Tibial nerve (tissue), 4 donors: ENCODE measurements around the gene INTS13. TPM values are rescaled to one million over a fixed set of nuclear protein-coding genes. Genes with fewer than 3 reads are reported as not detected.

Source experiments
- DNase-seq, 2 donors: peaks; one replicate each; pipeline ENCODE4 v3.0.0-alpha.2; 2019; ENCODE audit warnings: low spot score in 2 of 2
- H3K27ac ChIP-seq, 4 donors: fragments of 200-600 bp; sonication (generic) in 3 of 4; one replicate each; pipeline ENCODE4 v1.5.1; 2017 to 2019; ENCODE audit warnings: mild to moderate bottlenecking in 1 of 4
- H3K27me3 ChIP-seq, 2 donors: fragments of 200-600 bp; sonication (generic) in 1 of 2; one replicate each; pipeline versions ENCODE4 v1.5.1 to v1.6.0; 2017 to 2019
- H3K36me3 ChIP-seq, 3 donors: fragments of 200-600 bp; sonication (generic); one replicate each; pipeline ENCODE4 v1.5.1; 2018 to 2019
- H3K4me1 ChIP-seq, 4 donors: fragments of 200-600 bp; sonication (generic) in 3 of 4; one replicate each; pipeline ENCODE4 v1.5.1; 2017 to 2019
- H3K4me3 ChIP-seq, 4 donors: fragments of 200-600 bp; sonication (generic) in 3 of 4; one replicate each; pipeline ENCODE4 v1.5.1; 2017 to 2019; ENCODE audit warnings: mild to moderate bottlenecking in 1 of 4, moderate library complexity in 1 of 4
- H3K9me3 ChIP-seq, 4 donors: fragments of 200-600 bp; sonication (generic) in 3 of 4; one replicate each; pipeline ENCODE4 v1.5.1; 2017 to 2019
- CTCF ChIP-seq, 5 experiments: fragments of 200-600 bp in 3 of 5; fragments of 450-650 bp in 2 of 5; sonication (generic) in 3 of 5; IDR thresholded peaks; one replicate each; pipeline ENCODE4 v1.5.1; 2016 to 2019; ENCODE audit warnings: antibody characterized with exemption in 5 of 5, mild to moderate bottlenecking in 3 of 5, moderate library complexity in 2 of 5
- EP300 ChIP-seq, 2 donors: sonication (generic); formaldehyde crosslinking; IDR thresholded peaks; one replicate each; pipeline ENCODE4 v1.6.1; 2017; ENCODE audit warnings: antibody characterized with exemption in 2 of 2, mild to moderate bottlenecking in 1 of 2
- POLR2A ChIP-seq, 2 donors: fragments of 450-650 bp; IDR thresholded peaks; one replicate each; pipeline ENCODE4 v1.6.1; 2017; ENCODE audit warnings: antibody characterized with exemption in 2 of 2, mild to moderate bottlenecking in 2 of 2, moderate library complexity in 2 of 2
- WGBS, 2 donors: methylation state at CpG; one replicate each; pipeline ENCODE4 v1.1.5; 2018; 5-methylcytosine and 5-hydroxymethylcytosine counted together
- total RNA-seq, 4 donors: library from RNA; depleted of rRNA; stranded (reverse); fragments of >200 nt; gene quantifications; one replicate each; pipeline ENCODE4 v1.1.0, GENCODE V29; 2016

Gene INTS13
- 10 to 100 TPM; 12.4 to 31.5 (median 19.5) TPM for total RNA-seq

GRCh38 chr12:26937863-26938700 is at the start of gene INTS13, which contains the start of gene FGFR1OP2:
Gene INTS13 (minus strand): TSS chr12:26937981. CDS start chr12:26936803, 1,178 bp downstream.
Gene FGFR1OP2 (plus strand): TSS chr12:26938470. CDS start chr12:26954159, 15,689 bp downstream.
- 0 to 1% methylated on average over 32 to 69 of the region's 69 CpGs for WGBS, 2 donors
- peak within 1 kb of the TSS; percentile 71 to 96 (median 84) for H3K4me3 ChIP-seq
- no peaks in the 10 kb centered on the region for H3K27me3 ChIP-seq
- no peaks in the 10 kb centered on the region for H3K36me3 ChIP-seq
- peak within 1 kb of the TSS; percentile 89 to 98 (median 97) for H3K27ac ChIP-seq
- peak; percentile 99 for DNase-seq
- H3K4me1 ChIP-seq, result peaks cover 0 to 64% (median 35%) of the 10 kb centered on the region in 4 donors
- TF ChIP-seq EP300 (IDR thresholded peaks at IDR 0.05), result peak; percentile 71 to 99
- peak; percentile 97 to 98 for TF ChIP-seq POLR2A (IDR thresholded peaks at IDR 0.05)
- peak in 1 of 5 experiments; percentile 42 for TF ChIP-seq CTCF (IDR thresholded peaks at IDR 0.05)
- H3K9me3 ChIP-seq, result no peaks in the 10 kb centered on the region

GRCh38 chr12:26982866-26983265 is 45.1 kb upstream of the INTS13 start:
- Histone ChIP-seq H3K4me1 (peaks cover 0 to 18% (median 0%) of the 10 kb centered on the region in 4 donors), H3K9me3 (no peaks in the 10 kb centered on the region), H3K4me3 (no peak overlapping the region), H3K27ac (no peak overlapping the region), H3K36me3 (peaks cover 0 to 56% (median 7%) of the 10 kb centered on the region in 3 donors), H3K27me3 (no peaks in the 10 kb centered on the region)
- no peak for TF ChIP-seq POLR2A (IDR thresholded peaks at IDR 0.05)
- no peak for TF ChIP-seq CTCF (IDR thresholded peaks at IDR 0.05)
- TF ChIP-seq EP300 (IDR thresholded peaks at IDR 0.05), result no peak
- 95 to 98% methylated on average over 2 of the region's 2 CpGs for WGBS, 2 donors
- DNase-seq, result no peak

DNA sequence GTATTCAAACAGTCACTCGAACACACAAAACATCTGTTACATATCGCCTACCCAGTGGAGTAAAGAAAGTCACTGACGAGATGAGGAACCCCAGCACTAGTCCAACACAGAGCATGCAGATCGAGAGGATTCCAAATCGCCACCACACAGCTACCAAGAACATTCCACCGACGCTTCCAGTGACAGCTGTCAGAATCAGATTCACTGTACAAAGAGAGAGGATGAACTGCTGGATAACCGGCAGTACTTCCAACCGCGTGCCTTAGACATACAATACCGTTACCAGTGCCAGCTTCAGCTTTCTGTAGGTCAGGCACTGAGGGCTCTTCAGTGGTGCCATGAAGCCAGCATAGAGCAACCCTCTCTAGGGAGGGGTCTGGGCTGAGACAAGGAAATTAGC is 42.0 kb upstream of the INTS13 start:
- WGBS, 2 donors, result 90 to 95% methylated on average over 11 of the region's 11 CpGs
- TF ChIP-seq POLR2A (IDR thresholded peaks at IDR 0.05) (no peak), CTCF (IDR thresholded peaks at IDR 0.05) (no peak), EP300 (IDR thresholded peaks at IDR 0.05) (no peak)

DNA sequence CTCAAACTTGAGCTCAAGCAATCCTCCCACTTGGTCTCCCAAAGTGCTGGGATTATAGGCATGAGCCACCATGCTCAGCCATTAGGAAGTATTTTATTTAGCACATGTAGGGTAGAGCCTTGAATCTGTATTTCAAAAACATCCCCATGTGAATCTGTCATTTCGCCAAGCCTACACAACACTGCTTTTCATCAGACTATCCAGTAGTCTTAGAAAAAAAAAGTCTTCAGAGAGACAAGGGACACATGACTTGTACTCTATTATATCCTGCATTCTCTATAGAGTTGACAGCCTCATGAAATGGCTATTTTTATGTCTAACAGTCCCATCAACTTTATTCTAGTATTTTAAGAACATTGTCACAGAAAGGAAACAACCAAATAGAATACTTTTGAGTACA is 41.0 kb upstream of the INTS13 start:
- H3K4me1 ChIP-seq, result peaks cover 0 to 7% (median 0%) of the 10 kb centered on the region in 4 donors
- no peaks in the 10 kb centered on the region for H3K9me3 ChIP-seq
- no peaks in the 10 kb centered on the region for H3K27me3 ChIP-seq
- H3K27ac ChIP-seq, result no peak overlapping the region
- H3K4me3 ChIP-seq, result no peak overlapping the region
- WGBS, 2 donors, result 50 to 54% methylated on average over 1 of the region's 1 CpG
- H3K36me3 ChIP-seq, result peaks cover 0 to 93% (median 9%) of the 10 kb centered on the region in 3 donors
- TF ChIP-seq POLR2A (IDR thresholded peaks at IDR 0.05) (no peak), CTCF (IDR thresholded peaks at IDR 0.05) (no peak), EP300 (IDR thresholded peaks at IDR 0.05) (no peak)
- no peak for DNase-seq

More for the DNA sequence above, 42.0 kb upstream of the INTS13 start:
- peaks cover 0 to 7% (median 0%) of the 10 kb centered on the region in 4 donors for H3K4me1 ChIP-seq
- H3K27me3 ChIP-seq, result no peaks in the 10 kb centered on the region
- no peak for DNase-seq
- no peak overlapping the region for H3K4me3 ChIP-seq
- peaks cover 0 to 84% (median 7%) of the 10 kb centered on the region in 3 donors for H3K36me3 ChIP-seq
- H3K27ac ChIP-seq, result no peak overlapping the region
- no peaks in the 10 kb centered on the region for H3K9me3 ChIP-seq

- TF ChIP-seq CTCF (IDR thresholded peaks at IDR 0.05) (no peak), EP300 (IDR thresholded peaks at IDR 0.05) (peak in 1 of 2 donors; percentile 24)
- peaks cover 0 to 7% (median 0%) of the 10 kb centered on the region in 4 donors for H3K4me1 ChIP-seq
- no peak overlapping the region for H3K27ac ChIP-seq
- WGBS, 2 donors, result 91% methylated on average over 2 of the region's 2 CpGs
- no peaks in the 10 kb centered on the region for H3K9me3 ChIP-seq
- no peak overlapping the region for H3K4me3 ChIP-seq
- no peaks in the 10 kb centered on the region for H3K27me3 ChIP-seq
- no peak for DNase-seq
- peaks cover 0 to 94% (median 9%) of the 10 kb centered on the region in 3 donors for H3K36me3 ChIP-seq
Measured at GRCh38 chr12:26976687-26977086, 38.9 kb upstream of the INTS13 start.
